GM23248 (cell line): ENCODE results near the gene USF3.

Source experiments
- EZH2 ChIP-seq: fragments of 200-600 bp; sonication (generic); IDR thresholded peaks from 2 replicates; pipeline ENCODE4 v1.6.1; 2018; ENCODE audit warnings: antibody characterized with exemption, mild to moderate bottlenecking; ENCODE audit not compliant: insufficient read depth, poor library complexity, severe bottlenecking
- EZH2phosphoT487 ChIP-seq: fragments of 200-600 bp; sonication (generic); IDR thresholded peaks from 2 replicates; pipeline ENCODE4 v1.6.1; 2018; ENCODE audit warnings: antibody characterized with exemption, moderate library complexity, mild to moderate bottlenecking, low read depth; ENCODE audit not compliant: insufficient read depth

DNA sequence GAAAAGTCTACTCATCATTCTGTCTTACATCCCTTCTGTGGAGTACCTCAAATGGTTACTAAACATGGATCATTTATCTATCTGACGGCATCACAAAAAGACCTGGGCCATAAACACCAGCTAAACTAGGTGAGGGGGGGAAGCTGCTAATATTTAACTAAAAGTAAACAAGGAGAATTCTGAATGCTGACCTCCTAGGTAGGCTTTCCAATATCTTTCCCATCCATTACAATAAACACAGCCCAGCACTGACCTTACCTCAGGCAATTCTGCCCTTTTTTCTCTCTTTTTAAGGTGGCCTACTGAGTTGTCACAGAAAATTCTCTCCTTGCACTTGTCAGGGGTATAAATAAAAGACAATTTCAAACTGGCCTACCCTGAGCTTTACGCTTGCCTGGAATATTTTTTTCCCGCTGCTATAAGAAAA, 33.1 kb downstream of the USF3 start:
- no peak for TF ChIP-seq EZH2phosphoT487
- no peak for TF ChIP-seq EZH2
